IMR-90 (cell line): ENCODE measurements around the gene RALGPS2. TPM values are rescaled to one million over a fixed set of nuclear protein-coding genes. Genes with fewer than 3 reads are reported as not detected.

Experiments used
- ATAC-seq: fragments of 200-7000 bp; cut with Tn5 transposase; 2 replicates; pipeline ENCODE4 v1.9.1; 2020; ENCODE audit warnings: low read depth, mild to moderate bottlenecking, moderate library complexity
- BruUV-seq: library from RNA; stranded (reverse); fragments of 400-500 nt; replicated peaks from 2 replicates; lab custom pipeline; 2021; lab: Mats Ljungman, UMichigan
- CTCF ChIA-PET: fragments of 300-600 bp; formaldehyde crosslinking; extraction: SDS; loops from one replicate; lab custom pipeline; 2021; ENCODE audit warnings: antibody characterized with exemption; lab: Yijun Ruan, JAX
- POLR2A ChIA-PET: fragments of 300-600 bp; sonication (Branson Sonifier 250); formaldehyde crosslinking; loops from one replicate; lab custom pipeline; 2022; ENCODE audit warnings: antibody characterized with exemption; ENCODE audit not compliant: unreplicated experiment; lab: Charles Lee
- DNase-seq: peaks from one replicate; pipeline ENCODE4 v3.0.0; 2013
- H2AFZ ChIP-seq: replicated peaks from 2 replicates; pipeline ENCODE3; 2013; ENCODE audit warnings: low read length, mild to moderate bottlenecking; ENCODE audit not compliant: poor library complexity
- H2AK5ac ChIP-seq: 2 replicates; pipeline ENCODE4 v1.6.1; 2013; ENCODE audit warnings: low read depth, low read length, inconsistent platforms
- H2AK9ac ChIP-seq: replicated peaks from 2 replicates; pipeline ENCODE3; 2013; ENCODE audit warnings: mild to moderate bottlenecking, low read depth, low read length, moderate library complexity; ENCODE audit not compliant: poor library complexity
- H2BK120ac ChIP-seq: 2 replicates; pipeline ENCODE4 v1.6.1; 2013; ENCODE audit warnings: low read depth, low read length, inconsistent platforms
- H2BK15ac ChIP-seq: 3 replicates; pipeline ENCODE4 v1.6.1; 2013; ENCODE audit warnings: low read depth, low read length, inconsistent platforms
- H2BK20ac ChIP-seq: 2 replicates; pipeline ENCODE4 v1.6.1; 2013; ENCODE audit warnings: low read depth, mild to moderate bottlenecking, inconsistent platforms, low read length, moderate library complexity
- H2BK5ac ChIP-seq: 2 replicates; pipeline ENCODE4 v1.6.1; 2013; ENCODE audit warnings: mild to moderate bottlenecking, low read depth, low read length, inconsistent platforms; ENCODE audit not compliant: poor library complexity, severe bottlenecking
- H3K14ac ChIP-seq: replicated peaks from 2 replicates; pipeline ENCODE4 v1.6.1; 2013; ENCODE audit warnings: low read depth, low read length, inconsistent platforms
- H3K18ac ChIP-seq: 2 replicates; pipeline ENCODE4 v1.6.1; 2013; ENCODE audit warnings: low read depth, low read length, control low read depth
- H3K23ac ChIP-seq: 2 replicates; pipeline ENCODE4 v1.6.1; 2013; ENCODE audit warnings: low read depth, low read length, inconsistent platforms
- H3K27ac ChIP-seq: 2 replicates; pipeline ENCODE4 v1.5.1; 2013; ENCODE audit warnings: mild to moderate bottlenecking, control low read depth, low read length; ENCODE audit not compliant: insufficient read depth
- H3K27me3 ChIP-seq: 2 replicates; pipeline ENCODE4 v1.6.1; 2013; ENCODE audit warnings: low read length; ENCODE audit not compliant: control insufficient read depth, insufficient read depth
- H3K36me3 ChIP-seq: 2 replicates; pipeline ENCODE4 v1.6.1; 2013; ENCODE audit warnings: low read length, mixed read lengths; ENCODE audit not compliant: control insufficient read depth, insufficient read depth
- H3K4ac ChIP-seq: 2 replicates; pipeline ENCODE4 v1.6.1; 2013; ENCODE audit warnings: low read depth, low read length, inconsistent platforms
- H3K4me1 ChIP-seq: 2 replicates; pipeline ENCODE4 v1.6.1; 2013; ENCODE audit warnings: low read length, mixed read lengths; ENCODE audit not compliant: control insufficient read depth, insufficient read depth
- H3K4me2 ChIP-seq: 2 replicates; pipeline ENCODE4 v1.6.1; 2013; ENCODE audit warnings: low read depth, mild to moderate bottlenecking, control low read depth, low read length, moderate library complexity
- H3K4me3 ChIP-seq: 2 replicates; pipeline ENCODE4 v1.5.1; 2013; ENCODE audit warnings: low read depth, mild to moderate bottlenecking, control low read depth, low read length, moderate library complexity; ENCODE audit not compliant: insufficient read depth
- H3K56ac ChIP-seq: 2 replicates; pipeline ENCODE4 v1.6.1; 2013; ENCODE audit warnings: low read length, inconsistent platforms; ENCODE audit not compliant: insufficient read depth; ENCODE audit errors: extremely low read depth
- H3K79me1 ChIP-seq, 2 experiments: 2 replicates each; pipeline ENCODE4 v1.6.1; 2013; ENCODE audit warnings: low read length in 2 of 2, inconsistent platforms in 1 of 2, low read depth in 1 of 2
- H3K9ac ChIP-seq: 2 replicates; pipeline ENCODE4 v1.6.1; 2013; ENCODE audit warnings: low read depth, low read length, control low read depth
- H3K9me1 ChIP-seq: 2 replicates; pipeline ENCODE4 v1.6.1; 2013; ENCODE audit warnings: low read length, inconsistent platforms; ENCODE audit not compliant: insufficient read depth
- H3K9me3 ChIP-seq: 2 replicates; pipeline ENCODE4 v1.6.1; 2013; ENCODE audit warnings: low read length; ENCODE audit not compliant: control insufficient read depth, insufficient read depth
- H4K20me1 ChIP-seq: 2 replicates; pipeline ENCODE4 v1.6.1; 2013; ENCODE audit warnings: low read length, inconsistent platforms; ENCODE audit not compliant: insufficient read depth
- H4K5ac ChIP-seq: 2 replicates; pipeline ENCODE4 v1.6.1; 2013; ENCODE audit warnings: mild to moderate bottlenecking, low read depth, low read length, control low read depth
- H4K8ac ChIP-seq, 2 experiments: 2 replicates each; pipeline ENCODE4 v1.6.1; 2013; ENCODE audit warnings: low read depth in 2 of 2, low read length in 2 of 2, control low read depth in 1 of 2, inconsistent platforms in 1 of 2
- H4K91ac ChIP-seq: 2 replicates; pipeline ENCODE4 v1.6.1; 2013; ENCODE audit warnings: low read depth, low read length, inconsistent platforms; ENCODE audit not compliant: insufficient read depth
- MAFK ChIP-seq: IDR thresholded peaks from 2 replicates; pipeline ENCODE4 v1.6.1; 2012; ENCODE audit warnings: low read depth, low read length, improper control_type of control experiment
- POLR2A ChIP-seq: IDR thresholded peaks from 2 replicates; pipeline ENCODE4 v1.6.1; 2012; ENCODE audit warnings: mild to moderate bottlenecking, low read depth, low read length
- WGBS, 2 experiments: methylation state at CpG; one replicate each; pipeline versions ENCODE4 v1.1.5 to v1.1.7; 2013; ENCODE audit warnings: missing lambda C conversion rate in 2 of 2; ENCODE audit not compliant: insufficient read length in 1 of 2; ENCODE audit errors: extremely low coverage in 2 of 2; 5-methylcytosine and 5-hydroxymethylcytosine counted together
- dilution Hi-C: fragments of 300-500 bp; cut with HindIII; formaldehyde crosslinking; loops from one replicate; pipeline ENCODE4 v1.14.3; 2018; ENCODE audit warnings: low sequenced_read_pairs; ENCODE audit not compliant: unreplicated experiment
- in situ Hi-C: fragments of 300-500 bp; cut with MboI; formaldehyde crosslinking; loops from 3 replicates; pipeline ENCODE4 v1.14.3; 2019; ENCODE audit warnings: low sequenced_read_pairs, inconsistent platforms, mixed read lengths
- intact Hi-C: fragments of 100-400 bp; cut with micrococcal nuclease; formaldehyde crosslinking; loops from 2 replicates; pipeline ENCODE4 v1.10.0; 2022
- polyA plus RNA-seq, 3 experiments: library from polyadenylated mRNA; depleted of rRNA; stranded (reverse); fragments of >200 nt; gene quantifications; 2 replicates each; pipeline ENCODE4 v1.2.3, GENCODE V29; 2012; ENCODE audit warnings: low replicate concordance in 1 of 3
- total RNA-seq: library from RNA; depleted of rRNA; stranded (reverse); fragments of >200 nt; gene quantifications from 2 replicates; pipeline ENCODE4 v1.2.3, GENCODE V29; 2012

RALGPS2 gene
- total and polyA plus RNA-seq, 2 of the 4 experiments (the other 2 are of a cell fraction): 13.8 to 148 TPM

DNA sequence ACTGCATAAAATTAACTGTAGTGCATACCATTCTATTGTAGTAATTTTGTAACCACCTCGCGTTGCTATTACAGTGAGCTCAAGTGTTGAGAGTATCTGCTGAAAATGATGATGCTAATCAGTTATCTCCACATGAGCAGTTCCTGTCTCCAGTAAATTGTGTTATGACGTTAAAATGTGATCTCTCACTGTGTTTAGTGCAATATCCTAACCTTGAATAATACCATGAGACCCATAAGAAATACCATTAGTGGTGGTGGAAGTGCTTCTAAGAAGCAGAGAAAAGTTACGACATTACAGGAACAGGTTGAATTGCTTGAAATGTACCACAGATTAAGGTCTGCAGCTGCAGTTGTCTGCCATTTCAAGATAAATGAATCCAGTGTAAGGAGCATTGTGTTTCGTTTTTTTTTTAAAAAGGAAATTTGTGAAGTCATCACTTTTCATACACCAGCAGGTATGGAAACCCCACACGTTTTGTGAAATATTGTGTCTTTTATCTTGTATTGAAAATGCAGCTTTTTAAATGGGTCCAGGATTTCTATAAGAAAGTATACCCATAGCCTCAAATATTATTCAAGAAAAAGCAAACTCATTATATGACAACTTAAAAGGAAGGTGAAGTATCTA, 73.3 kb downstream of the RALGPS2 start:
- no TSS peak for BruUV-seq
- TF ChIP-seq MAFK: peak; percentile 70
- no peak for TF ChIP-seq POLR2A
- Histone ChIP-seq H3K27me3 (no peaks in the 10 kb centered on the region), H2AK5ac (no peak overlapping the region), H3K4ac (no peak overlapping the region), H2BK120ac (no peak overlapping the region), H3K56ac (no peak overlapping the region), H3K18ac (no peak overlapping the region), H3K79me1 (peaks cover 13 to 25% of the 10 kb centered on the region in 2 experiments), H3K4me3 (no peak overlapping the region), H2AK9ac (no peak overlapping the region), H3K23ac (no peak overlapping the region), H2BK20ac (no peak overlapping the region), H3K14ac (no peak overlapping the region), H3K4me1 (no peaks in the 10 kb centered on the region), H2BK5ac (no peak overlapping the region), H3K36me3 (peaks cover 15% of the 10 kb centered on the region), H2AFZ (no peak overlapping the region), H3K9me3 (no peaks in the 10 kb centered on the region; the same call in 1 of the 2 replicates), H3K4me2 (no peak overlapping the region), H3K9me1 (no peaks in the 10 kb centered on the region), H2BK15ac (no peak overlapping the region), H4K5ac (no peak overlapping the region), H3K9ac (no peak overlapping the region), H3K27ac (no peak overlapping the region), H4K91ac (no peak overlapping the region), H4K20me1 (no peaks in the 10 kb centered on the region), H4K8ac (no peak overlapping the region)
- CTCF ChIA-PET: no interaction called here
- intact Hi-C loops: no loop called here
- dilution Hi-C loops: no loop called here
- in situ Hi-C loops: no loop called here
- POLR2A ChIA-PET: no interaction called here
- WGBS, 2 experiments: no CpG with 5 or more reads among the region's 6 CpGs
- DNase-seq (no peak), ATAC-seq (no peak)
